ENCODE measurements around the gene TBX10.

DNA sequence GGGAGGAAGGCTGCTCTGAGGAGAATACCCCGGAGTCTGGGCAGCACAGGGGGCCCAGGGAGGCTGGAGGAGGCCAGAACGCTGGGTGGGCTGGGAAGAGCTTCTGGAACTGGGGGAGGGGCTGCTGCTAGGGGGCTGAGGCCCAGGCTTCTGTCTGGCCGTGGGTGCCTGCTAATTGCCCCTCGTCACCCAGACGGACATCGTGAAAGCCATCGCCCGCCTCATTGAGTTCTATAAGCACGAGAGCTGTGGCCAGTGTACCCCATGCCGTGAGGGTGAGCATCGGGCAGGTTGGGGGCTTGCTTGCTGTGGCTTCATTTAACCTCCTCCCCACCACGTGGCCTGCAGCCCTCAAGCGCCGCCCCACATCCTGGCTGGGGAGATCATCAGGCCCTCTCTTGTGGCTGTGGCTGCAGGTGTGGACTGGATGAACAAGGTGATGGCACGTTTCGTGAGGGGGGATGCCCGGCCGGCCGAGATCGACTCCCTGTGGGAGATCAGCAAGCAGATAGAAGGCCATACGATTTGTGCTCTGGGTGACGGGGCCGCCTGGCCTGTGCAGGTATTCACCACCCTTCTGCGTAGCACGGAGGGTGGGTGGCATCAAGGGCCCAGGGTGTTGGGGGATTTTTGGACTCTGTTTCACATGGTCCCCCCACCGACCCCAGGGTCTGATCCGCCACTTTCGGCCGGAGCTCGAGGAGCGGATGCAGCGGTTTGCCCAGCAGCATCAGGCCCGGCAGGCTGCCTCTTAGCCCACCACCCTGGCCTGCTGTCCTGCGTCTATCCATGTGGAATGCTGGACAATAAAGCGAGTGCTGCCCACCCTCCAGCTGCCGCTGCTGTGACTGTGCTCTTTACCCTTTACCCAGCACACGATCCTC is 27.6 kb downstream of the TBX10 start:
- TF ChIP-seq, protein P1, sequence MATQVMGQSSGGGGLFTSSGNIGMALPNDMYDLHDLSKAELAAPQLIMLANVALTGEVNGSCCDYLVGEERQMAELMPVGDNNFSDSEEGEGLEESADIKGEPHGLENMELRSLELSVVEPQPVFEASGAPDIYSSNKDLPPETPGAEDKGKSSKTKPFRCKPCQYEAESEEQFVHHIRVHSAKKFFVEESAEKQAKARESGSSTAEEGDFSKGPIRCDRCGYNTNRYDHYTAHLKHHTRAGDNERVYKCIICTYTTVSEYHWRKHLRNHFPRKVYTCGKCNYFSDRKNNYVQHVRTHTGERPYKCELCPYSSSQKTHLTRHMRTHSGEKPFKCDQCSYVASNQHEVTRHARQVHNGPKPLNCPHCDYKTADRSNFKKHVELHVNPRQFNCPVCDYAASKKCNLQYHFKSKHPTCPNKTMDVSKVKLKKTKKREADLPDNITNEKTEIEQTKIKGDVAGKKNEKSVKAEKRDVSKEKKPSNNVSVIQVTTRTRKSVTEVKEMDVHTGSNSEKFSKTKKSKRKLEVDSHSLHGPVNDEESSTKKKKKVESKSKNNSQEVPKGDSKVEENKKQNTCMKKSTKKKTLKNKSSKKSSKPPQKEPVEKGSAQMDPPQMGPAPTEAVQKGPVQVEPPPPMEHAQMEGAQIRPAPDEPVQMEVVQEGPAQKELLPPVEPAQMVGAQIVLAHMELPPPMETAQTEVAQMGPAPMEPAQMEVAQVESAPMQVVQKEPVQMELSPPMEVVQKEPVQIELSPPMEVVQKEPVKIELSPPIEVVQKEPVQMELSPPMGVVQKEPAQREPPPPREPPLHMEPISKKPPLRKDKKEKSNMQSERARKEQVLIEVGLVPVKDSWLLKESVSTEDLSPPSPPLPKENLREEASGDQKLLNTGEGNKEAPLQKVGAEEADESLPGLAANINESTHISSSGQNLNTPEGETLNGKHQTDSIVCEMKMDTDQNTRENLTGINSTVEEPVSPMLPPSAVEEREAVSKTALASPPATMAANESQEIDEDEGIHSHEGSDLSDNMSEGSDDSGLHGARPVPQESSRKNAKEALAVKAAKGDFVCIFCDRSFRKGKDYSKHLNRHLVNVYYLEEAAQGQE (IDR thresholded peaks at IDR 0.05; ENCODE audit: low read depth, low read length), result no peak
- TF ChIP-seq, protein P2, sequence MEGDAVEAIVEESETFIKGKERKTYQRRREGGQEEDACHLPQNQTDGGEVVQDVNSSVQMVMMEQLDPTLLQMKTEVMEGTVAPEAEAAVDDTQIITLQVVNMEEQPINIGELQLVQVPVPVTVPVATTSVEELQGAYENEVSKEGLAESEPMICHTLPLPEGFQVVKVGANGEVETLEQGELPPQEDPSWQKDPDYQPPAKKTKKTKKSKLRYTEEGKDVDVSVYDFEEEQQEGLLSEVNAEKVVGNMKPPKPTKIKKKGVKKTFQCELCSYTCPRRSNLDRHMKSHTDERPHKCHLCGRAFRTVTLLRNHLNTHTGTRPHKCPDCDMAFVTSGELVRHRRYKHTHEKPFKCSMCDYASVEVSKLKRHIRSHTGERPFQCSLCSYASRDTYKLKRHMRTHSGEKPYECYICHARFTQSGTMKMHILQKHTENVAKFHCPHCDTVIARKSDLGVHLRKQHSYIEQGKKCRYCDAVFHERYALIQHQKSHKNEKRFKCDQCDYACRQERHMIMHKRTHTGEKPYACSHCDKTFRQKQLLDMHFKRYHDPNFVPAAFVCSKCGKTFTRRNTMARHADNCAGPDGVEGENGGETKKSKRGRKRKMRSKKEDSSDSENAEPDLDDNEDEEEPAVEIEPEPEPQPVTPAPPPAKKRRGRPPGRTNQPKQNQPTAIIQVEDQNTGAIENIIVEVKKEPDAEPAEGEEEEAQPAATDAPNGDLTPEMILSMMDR (IDR thresholded peaks at IDR 0.05), result no peak
- TF ChIP-seq RXRA (IDR thresholded peaks at IDR 0.05; ENCODE audit: borderline replicate concordance, low read depth) (no peak), POLR2AphosphoS5 (IDR thresholded peaks at IDR 0.05; ENCODE audit: low read depth, low read length) (no peak), TAF1 (IDR thresholded peaks at IDR 0.05; ENCODE audit: borderline replicate concordance, low read depth, low read length) (no peak), MXI1 (IDR thresholded peaks at IDR 0.05; ENCODE audit: low read depth, low read length) (no peak), GABPA (IDR thresholded peaks at IDR 0.05; ENCODE audit: low read depth) (no peak), RAD21 (IDR thresholded peaks at IDR 0.05; ENCODE audit: low read length) (no peak), NRF1 (IDR thresholded peaks at IDR 0.05; ENCODE audit: low read depth, low read length) (no peak)
- TF ChIP-seq, protein P3, sequence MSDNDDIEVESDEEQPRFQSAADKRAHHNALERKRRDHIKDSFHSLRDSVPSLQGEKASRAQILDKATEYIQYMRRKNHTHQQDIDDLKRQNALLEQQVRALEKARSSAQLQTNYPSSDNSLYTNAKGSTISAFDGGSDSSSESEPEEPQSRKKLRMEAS (IDR thresholded peaks at IDR 0.05; ENCODE audit: low read depth), result no peak
